ENCODE results near the gene RAB7A. TPM values are rescaled to one million over a fixed set of nuclear protein-coding genes. Genes with fewer than 3 reads are reported as not detected.
"Not testable (repeated sequence)": the region's sequence is repeated elsewhere in the genome, so short reads cannot be mapped to it uniquely, and the experiment has no call there.

RAB7A gene
- total RNA-seq, 1 experiment from 2014 or later = 258 TPM

DNA sequence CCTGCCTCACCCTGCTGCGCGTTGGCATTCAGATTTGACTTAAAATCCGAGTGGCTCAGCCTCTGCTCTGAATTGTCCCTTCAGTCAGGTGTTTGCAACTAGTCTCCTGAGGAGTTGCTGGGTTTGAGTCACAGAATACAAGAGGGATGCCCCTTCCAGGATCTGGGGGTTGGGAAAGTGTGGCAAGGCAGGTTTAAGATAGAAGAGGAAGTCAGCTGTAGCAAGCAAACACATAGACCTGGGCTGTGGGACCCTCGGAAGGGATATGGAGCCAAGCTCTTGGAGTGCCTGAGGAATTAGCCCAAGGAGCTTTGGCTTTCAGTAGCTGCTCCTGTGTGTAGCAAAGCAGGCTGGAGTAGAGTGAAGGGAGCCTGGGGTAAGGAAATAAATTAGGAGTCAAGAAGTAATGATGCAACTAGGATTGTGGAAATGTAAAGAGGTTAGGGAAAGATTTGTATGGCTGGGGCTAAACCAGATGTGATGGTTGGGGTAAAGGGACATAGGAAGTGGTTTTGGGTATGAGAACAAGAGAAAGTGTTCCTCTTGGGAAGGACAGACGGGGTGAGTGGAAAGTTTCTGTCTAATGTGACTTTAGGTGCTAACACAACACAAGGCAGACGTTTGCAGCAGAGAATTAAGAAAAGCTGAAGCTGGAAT is 41.2 kb downstream of the RAB7A start:
- H3K36me3 ChIP-seq (ENCODE audit: insufficient read depth, low read length, poor library complexity, severe bottlenecking) = no peaks in the 10 kb centered on the region
- intact Hi-C loops (cut with micrococcal nuclease; ENCODE audit: unreplicated experiment) = no loop called here
- no peaks in the 10 kb centered on the region for H3K4me1 ChIP-seq (ENCODE audit: insufficient read depth, low read length, poor library complexity, severe bottlenecking)
- DNase-seq (ENCODE audit: low spot score) = no peak
- no peak for TF ChIP-seq EZH2 (IDR thresholded peaks at IDR 0.05; ENCODE audit: borderline replicate concordance, low read depth, low read length, poor library complexity, severe bottlenecking)
- TF ChIP-seq, protein P1, sequence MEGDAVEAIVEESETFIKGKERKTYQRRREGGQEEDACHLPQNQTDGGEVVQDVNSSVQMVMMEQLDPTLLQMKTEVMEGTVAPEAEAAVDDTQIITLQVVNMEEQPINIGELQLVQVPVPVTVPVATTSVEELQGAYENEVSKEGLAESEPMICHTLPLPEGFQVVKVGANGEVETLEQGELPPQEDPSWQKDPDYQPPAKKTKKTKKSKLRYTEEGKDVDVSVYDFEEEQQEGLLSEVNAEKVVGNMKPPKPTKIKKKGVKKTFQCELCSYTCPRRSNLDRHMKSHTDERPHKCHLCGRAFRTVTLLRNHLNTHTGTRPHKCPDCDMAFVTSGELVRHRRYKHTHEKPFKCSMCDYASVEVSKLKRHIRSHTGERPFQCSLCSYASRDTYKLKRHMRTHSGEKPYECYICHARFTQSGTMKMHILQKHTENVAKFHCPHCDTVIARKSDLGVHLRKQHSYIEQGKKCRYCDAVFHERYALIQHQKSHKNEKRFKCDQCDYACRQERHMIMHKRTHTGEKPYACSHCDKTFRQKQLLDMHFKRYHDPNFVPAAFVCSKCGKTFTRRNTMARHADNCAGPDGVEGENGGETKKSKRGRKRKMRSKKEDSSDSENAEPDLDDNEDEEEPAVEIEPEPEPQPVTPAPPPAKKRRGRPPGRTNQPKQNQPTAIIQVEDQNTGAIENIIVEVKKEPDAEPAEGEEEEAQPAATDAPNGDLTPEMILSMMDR (conservative IDR thresholded peaks at IDR 0.05; ENCODE audit: low read depth, low read length) = no peak
- POLR2A ChIA-PET (ENCODE audit: low non-redundant PET) = no interaction called here
- CTCF ChIA-PET = no interaction called here
- BruUV-seq (replicated peaks) = no TSS peak
- H3K9me3 ChIP-seq (ENCODE audit: low read depth, low read length, poor library complexity, severe bottlenecking) = no peaks in the 10 kb centered on the region
- no peak overlapping the region for H3K4me3 ChIP-seq (ENCODE audit: low read depth, low read length, poor library complexity, severe bottlenecking)
- H3K27ac ChIP-seq (ENCODE audit: low read depth, low read length, poor library complexity, severe bottlenecking) = peak overlapping the region; percentile 14
- no peaks in the 10 kb centered on the region for H3K27me3 ChIP-seq (replicated peaks; ENCODE audit: insufficient read depth, low read depth, low read length, poor library complexity)

DNA sequence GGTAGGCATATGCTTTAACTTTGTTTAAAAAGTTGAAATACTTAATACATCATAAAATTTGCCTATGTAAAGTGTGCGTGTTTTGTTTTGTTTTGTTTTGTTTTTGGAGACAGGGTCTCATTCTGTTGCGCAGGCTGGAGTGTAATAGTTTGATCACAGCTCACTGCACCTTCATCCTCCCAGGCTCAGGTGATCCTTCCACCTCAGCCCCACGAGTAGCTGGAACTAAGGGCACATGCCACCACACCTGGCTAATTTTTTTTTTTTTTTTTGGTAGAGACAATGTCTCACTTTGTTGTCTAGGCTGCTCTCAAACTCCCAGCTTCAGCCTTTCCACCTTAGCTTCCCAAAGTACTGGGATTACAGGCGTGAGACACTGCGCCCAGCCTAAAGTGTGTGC is 42.5 kb downstream of the RAB7A start:
- ChIA-PET POLR2A (ENCODE audit: low non-redundant PET) (interaction anchor here (0.7 kb wide), 1 partner anchor 775 kb away, joined by 8 read pairs; no protein-coding TSS in a partner anchor), CTCF (no interaction called here)
- intact Hi-C loops (cut with micrococcal nuclease; ENCODE audit: unreplicated experiment) = no loop called here

DNA sequence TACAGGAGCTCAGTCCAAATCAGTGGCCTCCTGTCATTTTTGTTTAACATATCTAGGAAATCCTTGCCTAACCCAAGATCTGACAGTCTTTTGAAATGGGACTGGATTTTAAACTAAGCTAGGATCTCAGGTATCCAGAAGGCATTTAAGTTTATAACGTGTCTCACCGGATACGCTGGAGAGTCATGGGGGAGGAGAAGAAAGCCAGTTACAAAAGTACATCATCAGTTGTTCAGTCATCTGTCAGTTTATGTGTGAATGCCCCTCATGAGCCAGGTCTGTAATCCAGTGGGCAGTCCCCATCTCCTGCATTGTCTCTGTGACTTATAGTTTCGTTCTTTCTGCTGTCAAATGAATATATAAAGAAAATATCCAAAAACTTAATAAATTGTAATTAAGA is 44.4 kb downstream of the RAB7A start:
- CTCF ChIA-PET = no interaction called here
- Histone ChIP-seq H3K9me3 (ENCODE audit: low read depth, low read length, poor library complexity, severe bottlenecking) (no peaks in the 10 kb centered on the region), H3K27me3 (replicated peaks; ENCODE audit: insufficient read depth, low read depth, low read length, poor library complexity) (no peaks in the 10 kb centered on the region), H3K36me3 (ENCODE audit: insufficient read depth, low read length, poor library complexity, severe bottlenecking) (no peaks in the 10 kb centered on the region), H3K27ac (ENCODE audit: low read depth, low read length, poor library complexity, severe bottlenecking) (no peak overlapping the region), H3K4me1 (ENCODE audit: insufficient read depth, low read length, poor library complexity, severe bottlenecking) (no peaks in the 10 kb centered on the region), H3K4me3 (ENCODE audit: low read depth, low read length, poor library complexity, severe bottlenecking) (no peak overlapping the region)
- no TSS peak for BruUV-seq (replicated peaks)
- TF ChIP-seq, protein P1 (conservative IDR thresholded peaks at IDR 0.05; ENCODE audit: low read depth, low read length) = no peak
- no peak for TF ChIP-seq EZH2 (IDR thresholded peaks at IDR 0.05; ENCODE audit: borderline replicate concordance, low read depth, low read length, poor library complexity, severe bottlenecking)
- POLR2A ChIA-PET (ENCODE audit: low non-redundant PET) = no interaction called here
- intact Hi-C loops (cut with micrococcal nuclease; ENCODE audit: unreplicated experiment) = no loop called here
- DNase-seq (ENCODE audit: low spot score) = no peak

More for the DNA sequence above, 42.5 kb downstream of the RAB7A start:
- no peak for TF ChIP-seq EZH2 (IDR thresholded peaks at IDR 0.05; ENCODE audit: borderline replicate concordance, low read depth, low read length, poor library complexity, severe bottlenecking)
- TF ChIP-seq, protein P1 (conservative IDR thresholded peaks at IDR 0.05; ENCODE audit: low read depth, low read length) = no peak
- DNase-seq (ENCODE audit: low spot score) = no peak
- no peaks in the 10 kb centered on the region for H3K36me3 ChIP-seq (ENCODE audit: insufficient read depth, low read length, poor library complexity, severe bottlenecking)
- H3K4me3 ChIP-seq (ENCODE audit: low read depth, low read length, poor library complexity, severe bottlenecking) = no peak overlapping the region
- no peaks in the 10 kb centered on the region for H3K27me3 ChIP-seq (replicated peaks; ENCODE audit: insufficient read depth, low read depth, low read length, poor library complexity)
- H3K4me1 ChIP-seq (ENCODE audit: insufficient read depth, low read length, poor library complexity, severe bottlenecking) = no peaks in the 10 kb centered on the region
- H3K27ac ChIP-seq (ENCODE audit: low read depth, low read length, poor library complexity, severe bottlenecking) = no peak overlapping the region
- H3K9me3 ChIP-seq (ENCODE audit: low read depth, low read length, poor library complexity, severe bottlenecking) = no peaks in the 10 kb centered on the region
- BruUV-seq (replicated peaks) = no TSS peak

DNA sequence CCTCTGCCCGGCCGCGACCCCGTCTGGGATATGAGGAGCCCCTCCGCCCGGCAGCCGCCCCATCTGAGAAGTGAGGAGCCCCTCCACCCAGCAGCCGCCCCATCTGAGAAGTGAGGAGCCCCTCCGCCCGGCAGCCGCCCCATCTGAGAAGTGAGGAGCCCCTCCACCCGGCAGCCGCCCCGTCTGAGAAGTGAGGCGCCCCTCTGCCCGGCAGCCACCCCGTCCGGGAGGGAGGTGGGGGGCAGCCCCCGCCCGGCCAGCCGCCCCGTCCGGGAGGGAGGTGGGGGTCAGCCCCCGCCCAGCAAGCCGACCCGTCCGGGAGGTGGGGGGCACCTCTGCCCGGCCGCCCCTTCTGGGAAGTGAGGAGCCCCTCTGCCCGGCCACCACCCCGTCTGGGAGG is 47.2 kb downstream of the RAB7A start:
- DNase-seq (ENCODE audit: low spot score); H3K27me3 ChIP-seq (replicated peaks; ENCODE audit: insufficient read depth, low read depth, low read length, poor library complexity); intact Hi-C loops (cut with micrococcal nuclease; ENCODE audit: unreplicated experiment); H3K4me3 ChIP-seq (ENCODE audit: low read depth, low read length, poor library complexity, severe bottlenecking); H3K36me3 ChIP-seq (ENCODE audit: insufficient read depth, low read length, poor library complexity, severe bottlenecking); BruUV-seq (replicated peaks); CTCF ChIA-PET; H3K4me1 ChIP-seq (ENCODE audit: insufficient read depth, low read length, poor library complexity, severe bottlenecking); H3K9me3 ChIP-seq (ENCODE audit: low read depth, low read length, poor library complexity, severe bottlenecking); H3K27ac ChIP-seq (ENCODE audit: low read depth, low read length, poor library complexity, severe bottlenecking); POLR2A ChIA-PET (ENCODE audit: low non-redundant PET): not testable (repeated sequence)

DNA sequence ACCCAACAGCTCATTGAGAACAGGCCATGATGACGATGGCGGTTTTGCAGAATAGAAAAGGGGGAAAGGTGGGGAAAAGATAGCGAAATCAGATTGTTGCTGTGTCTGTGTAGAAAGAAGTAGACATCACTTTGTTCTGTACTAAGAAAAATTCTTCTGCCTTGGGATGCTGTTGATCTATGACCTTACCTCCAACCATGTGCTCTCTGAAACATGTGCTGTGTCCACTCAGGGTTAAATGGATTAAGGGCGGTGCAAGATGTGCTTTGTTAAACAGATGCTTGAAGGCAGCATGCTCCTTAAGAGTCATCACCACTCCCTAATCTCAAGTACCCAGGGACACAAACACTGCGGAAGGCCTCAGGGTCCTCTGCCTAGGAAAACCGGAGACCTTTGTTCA is 47.6 kb downstream of the RAB7A start:
- H3K4me1 ChIP-seq (ENCODE audit: insufficient read depth, low read length, poor library complexity, severe bottlenecking); H3K4me3 ChIP-seq (ENCODE audit: low read depth, low read length, poor library complexity, severe bottlenecking); H3K27ac ChIP-seq (ENCODE audit: low read depth, low read length, poor library complexity, severe bottlenecking); H3K9me3 ChIP-seq (ENCODE audit: low read depth, low read length, poor library complexity, severe bottlenecking); BruUV-seq (replicated peaks); H3K36me3 ChIP-seq (ENCODE audit: insufficient read depth, low read length, poor library complexity, severe bottlenecking); H3K27me3 ChIP-seq (replicated peaks; ENCODE audit: insufficient read depth, low read depth, low read length, poor library complexity); intact Hi-C loops (cut with micrococcal nuclease; ENCODE audit: unreplicated experiment); POLR2A ChIA-PET (ENCODE audit: low non-redundant PET); CTCF ChIA-PET; DNase-seq (ENCODE audit: low spot score): not testable (repeated sequence)
